ENCODE measurements around the gene CHMP2B.

DNA sequence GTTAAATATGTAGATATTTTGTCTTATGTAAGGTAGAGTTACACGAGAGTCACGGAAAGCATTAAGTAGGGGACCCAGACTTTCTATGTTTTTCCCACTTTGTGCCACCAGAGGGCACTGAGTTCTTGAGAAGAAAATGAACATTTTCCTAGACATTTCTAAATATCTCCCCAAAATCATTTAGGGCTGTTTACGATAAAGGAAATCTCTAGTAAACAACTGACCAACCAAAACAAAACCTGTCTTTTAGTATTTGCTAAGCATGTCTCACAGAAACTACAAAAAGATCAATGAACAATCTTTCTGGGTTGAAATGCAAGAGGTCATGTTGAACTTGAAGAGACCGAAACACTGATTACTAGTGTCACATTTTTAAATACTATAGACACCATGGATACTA, 33.2 kb downstream of the CHMP2B start:
- TF ChIP-seq, protein P1, sequence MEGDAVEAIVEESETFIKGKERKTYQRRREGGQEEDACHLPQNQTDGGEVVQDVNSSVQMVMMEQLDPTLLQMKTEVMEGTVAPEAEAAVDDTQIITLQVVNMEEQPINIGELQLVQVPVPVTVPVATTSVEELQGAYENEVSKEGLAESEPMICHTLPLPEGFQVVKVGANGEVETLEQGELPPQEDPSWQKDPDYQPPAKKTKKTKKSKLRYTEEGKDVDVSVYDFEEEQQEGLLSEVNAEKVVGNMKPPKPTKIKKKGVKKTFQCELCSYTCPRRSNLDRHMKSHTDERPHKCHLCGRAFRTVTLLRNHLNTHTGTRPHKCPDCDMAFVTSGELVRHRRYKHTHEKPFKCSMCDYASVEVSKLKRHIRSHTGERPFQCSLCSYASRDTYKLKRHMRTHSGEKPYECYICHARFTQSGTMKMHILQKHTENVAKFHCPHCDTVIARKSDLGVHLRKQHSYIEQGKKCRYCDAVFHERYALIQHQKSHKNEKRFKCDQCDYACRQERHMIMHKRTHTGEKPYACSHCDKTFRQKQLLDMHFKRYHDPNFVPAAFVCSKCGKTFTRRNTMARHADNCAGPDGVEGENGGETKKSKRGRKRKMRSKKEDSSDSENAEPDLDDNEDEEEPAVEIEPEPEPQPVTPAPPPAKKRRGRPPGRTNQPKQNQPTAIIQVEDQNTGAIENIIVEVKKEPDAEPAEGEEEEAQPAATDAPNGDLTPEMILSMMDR (conservative IDR thresholded peaks at IDR 0.05; ENCODE audit: low read depth, low read length) = peak; percentile 57
- TF ChIP-seq RFX5 (IDR thresholded peaks at IDR 0.05; ENCODE audit: low read depth, low read length) (no peak), SMC3 (IDR thresholded peaks at IDR 0.05; ENCODE audit: low read depth, low read length) (peak; percentile 44; the same call in 1 of the 2 replicates), POLR2A (IDR thresholded peaks at IDR 0.05; ENCODE audit: low read depth, low read length) (no peak), FOS (IDR thresholded peaks at IDR 0.05; ENCODE audit: low read depth, low read length) (no peak), RAD21 (IDR thresholded peaks at IDR 0.05; ENCODE audit: low read length) (peak; percentile 33), RCOR1 (IDR thresholded peaks at IDR 0.05; ENCODE audit: insufficient replicate concordance, low read length) (no peak), CHD1 (IDR thresholded peaks at IDR 0.05; ENCODE audit: low read depth, low read length) (no peak), BHLHE40 (IDR thresholded peaks at IDR 0.05; ENCODE audit: low read depth, low read length) (no peak), MAFK (IDR thresholded peaks at IDR 0.05; ENCODE audit: low read depth, low read length) (no peak)
